T-helper 2 cell treated with Interferon-gamma antibody and Interleukin-4, amounts not matched to agents 100 ng/mL and 5 ng/mL, for 36 hours (primary cell): ENCODE measurements around the gene SEC23A. TPM values are rescaled to one million over a fixed set of nuclear protein-coding genes. Genes with fewer than 3 reads are reported as not detected.

Experiments used
- intact Hi-C: fragments of 100-400 bp; cut with micrococcal nuclease; formaldehyde crosslinking; loops from one replicate; pipeline ENCODE4 v1.15.1; 2023
- total RNA-seq: library from RNA; stranded (reverse); gene quantifications from 2 replicates; pipeline ENCODE4 v1.2.3, GENCODE V29; 2022

The SEC23A gene
- total RNA-seq, 1 donor from 2014 or later, result 58.3 TPM

DNA sequence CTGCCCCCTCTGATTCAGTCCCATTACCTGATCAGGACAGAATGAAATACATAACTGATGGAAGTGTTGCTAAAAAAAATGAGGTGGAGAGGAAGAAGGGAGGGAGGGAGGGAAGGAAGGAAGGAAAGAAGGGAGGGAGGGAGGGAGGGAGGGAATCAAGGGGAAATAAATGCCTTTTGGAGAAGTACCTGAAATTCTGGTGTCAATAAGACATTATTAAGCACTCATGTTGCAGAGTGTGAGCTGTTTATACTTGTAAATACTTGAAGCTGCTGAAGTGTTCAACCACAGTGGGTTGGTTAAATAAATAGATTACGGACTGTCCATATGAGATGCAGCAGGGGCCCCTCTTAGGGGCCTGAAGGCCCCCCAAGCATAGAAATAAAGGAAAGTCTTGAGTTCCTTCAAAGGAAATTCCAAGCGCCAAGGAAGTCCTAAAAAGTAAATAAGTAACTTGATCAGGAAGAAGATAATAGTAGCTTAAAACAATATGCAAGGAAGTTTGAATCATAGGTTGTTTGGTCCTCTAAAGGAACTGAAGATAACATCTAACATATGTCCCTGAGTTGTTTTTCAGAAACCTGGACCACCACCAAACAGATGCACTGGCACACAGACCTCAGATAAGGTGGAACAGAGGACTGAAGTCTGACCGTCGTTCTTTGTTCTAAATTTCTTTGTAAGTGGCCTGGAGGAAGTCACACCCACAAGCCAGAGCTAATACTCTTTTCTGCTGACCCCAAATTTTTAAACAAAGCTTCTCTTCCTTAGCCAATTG, 110.8 kb downstream of the SEC23A start:
- intact Hi-C loops, result no loop called here

- intact Hi-C loops, result no loop called here
Observed at GRCh38 chr14:38991299-38991698, 111.7 kb downstream of the SEC23A start.

- intact Hi-C loops, result no loop called here
Observed at GRCh38 chr14:38989922-38990546, 113.0 kb downstream of the SEC23A start.

- intact Hi-C loops, result no loop called here
Observed at GRCh38 chr14:38987781-38988180, 115.3 kb downstream of the SEC23A start.

- intact Hi-C loops, result no loop called here
Observed at GRCh38 chr14:38982837-38983236, 120.2 kb downstream of the SEC23A start.

GRCh38 chr14:38982278-38982677, 120.8 kb downstream of the SEC23A start:
- intact Hi-C loops, result no loop called here

Other genes with a start within 250 kb of the SEC23A start
- gene GEMIN2, start 11.1 kb upstream of the SEC23A start, total RNA-seq, result 20.0 and 23.1 TPM in 2 replicates
- gene TRAPPC6B, start 67.1 kb upstream of the SEC23A start, total RNA-seq, result 24.9 and 25.9 TPM in 2 replicates
- gene PNN, start 72.0 kb upstream of the SEC23A start, total RNA-seq, result 97.7 and 101 TPM in 2 replicates
- gene MIA2, start 130.7 kb upstream of the SEC23A start, total RNA-seq, result 25.2 and 26.0 TPM in 2 replicates